ENCODE measurements around the gene HEATR5B.

- TF ChIP-seq CTCF (IDR thresholded peaks at IDR 0.05) (no peak), POLR2AphosphoS5 (IDR thresholded peaks at IDR 0.05) (no peak), POLR2A (IDR thresholded peaks at IDR 0.05) (no peak)
Observed at GRCh38 chr2:36981911-36982310, 102.3 kb downstream of the HEATR5B start.
